WTC11 (cell line): ENCODE measurements around the gene SMAD7. TPM values are rescaled to one million over a fixed set of nuclear protein-coding genes. Genes with fewer than 3 reads are reported as not detected.

ENCODE experiments used
- ATAC-seq: fragments of 200-7000 bp; cut with Tn5 transposase; 2 replicates; pipeline ENCODE4 v1.10.0; 2021; ENCODE audit warnings: mild to moderate bottlenecking, moderate library complexity
- CTCF ChIA-PET: fragments of 300-600 bp; sonication (Branson Sonifier 250); formaldehyde crosslinking; loops from one replicate; lab custom pipeline; 2021; ENCODE audit warnings: antibody characterized with exemption; lab: Charles Lee
- POLR2A ChIA-PET: fragments of 350-600 bp; sonication (Branson Sonifier 250); formaldehyde crosslinking; loops from one replicate; lab custom pipeline; 2021; ENCODE audit warnings: antibody characterized with exemption; lab: Charles Lee
- DNase-seq: peaks from one replicate; pipeline ENCODE4 v3.0.0; 2021; ENCODE audit warnings: low spot score
- H3K27ac Mint-ChIP-seq: 2 replicates; pipeline ENCODE4 v1.8.0; 2021; ENCODE audit warnings: mixed read lengths
- H3K27me3 Mint-ChIP-seq: 2 replicates; pipeline ENCODE4 v1.8.0; 2021; ENCODE audit warnings: low read depth, mild to moderate bottlenecking, moderate library complexity, mixed read lengths
- H3K36me3 Mint-ChIP-seq: 2 replicates; pipeline ENCODE4 v1.8.0; 2021; ENCODE audit warnings: mixed read lengths
- H3K4me1 Mint-ChIP-seq: 2 replicates; pipeline ENCODE4 v1.8.0; 2022; ENCODE audit warnings: mixed read lengths
- H3K4me3 Mint-ChIP-seq: 2 replicates; pipeline ENCODE4 v1.8.0; 2021; ENCODE audit warnings: mild to moderate bottlenecking, moderate library complexity, mixed read lengths
- H3K9me3 Mint-ChIP-seq: 2 replicates; pipeline ENCODE4 v1.8.0; 2021; ENCODE audit warnings: mixed read lengths
- ARID4B ChIP-seq: sonication (generic); formaldehyde crosslinking; IDR thresholded peaks from 2 replicates; pipeline ENCODE4 v1.8.0; 2023; ENCODE audit warnings: missing genetic modification reagents, mild to moderate bottlenecking, borderline replicate concordance
- ATF6 ChIP-seq: sonication (generic); formaldehyde crosslinking; IDR thresholded peaks from 2 replicates; pipeline ENCODE4 v1.8.1; 2023; ENCODE audit warnings: mild to moderate bottlenecking, missing genetic modification reagents
- CBFB ChIP-seq: sonication (generic); formaldehyde crosslinking; IDR thresholded peaks from 2 replicates; pipeline ENCODE4 v1.8.1; 2022; ENCODE audit warnings: mild to moderate bottlenecking, low read depth, missing genetic modification reagents
- CREM ChIP-seq: sonication (generic); formaldehyde crosslinking; IDR thresholded peaks from 2 replicates; pipeline ENCODE4 v1.8.1; 2022; ENCODE audit warnings: mild to moderate bottlenecking, missing genetic modification reagents, moderate library complexity
- EMX1 ChIP-seq: fragments of 250-450 bp; sonication (Bioruptor Pico); IDR thresholded peaks from 2 replicates; pipeline ENCODE4 v1.8.0; 2021; ENCODE audit warnings: mild to moderate bottlenecking
- GABPB1 ChIP-seq: sonication (generic); formaldehyde crosslinking; IDR thresholded peaks from 2 replicates; pipeline ENCODE4 v1.8.1; 2023; ENCODE audit warnings: mild to moderate bottlenecking, missing genetic modification reagents
- HMGA2 ChIP-seq: fragments of 250-450 bp; sonication (Bioruptor Pico); IDR thresholded peaks from 2 replicates; pipeline ENCODE4 v1.4.0; 2021; ENCODE audit warnings: mild to moderate bottlenecking, moderate library complexity
- JAZF1 ChIP-seq: fragments of 250-450 bp; sonication (Bioruptor Pico); IDR thresholded peaks from 2 replicates; pipeline ENCODE4 v1.9.0; 2021; ENCODE audit warnings: moderate library complexity, mild to moderate bottlenecking, inconsistent platforms
- JUN ChIP-seq: sonication (generic); formaldehyde crosslinking; IDR thresholded peaks from 2 replicates; pipeline ENCODE4 v1.8.0; 2023; ENCODE audit warnings: mild to moderate bottlenecking, missing genetic modification reagents
- MAX ChIP-seq: sonication (generic); formaldehyde crosslinking; IDR thresholded peaks from 2 replicates; pipeline ENCODE4 v1.8.0; 2022; ENCODE audit warnings: mild to moderate bottlenecking, missing genetic modification reagents
- OVOL2 ChIP-seq: fragments of 250-450 bp; sonication (Bioruptor Pico); IDR thresholded peaks from 2 replicates; pipeline ENCODE4 v1.9.0; 2021; ENCODE audit warnings: mild to moderate bottlenecking, borderline replicate concordance
- RELA ChIP-seq: sonication (generic); formaldehyde crosslinking; IDR thresholded peaks from 2 replicates; pipeline ENCODE4 v1.8.1; 2022; ENCODE audit warnings: missing genetic modification reagents, mild to moderate bottlenecking, borderline replicate concordance
- TCF7 ChIP-seq: sonication (generic); formaldehyde crosslinking; IDR thresholded peaks from 2 replicates; pipeline ENCODE4 v1.8.0; 2022; ENCODE audit warnings: mild to moderate bottlenecking, low read depth, missing genetic modification reagents, moderate library complexity
- TEAD1 ChIP-seq: sonication (generic); formaldehyde crosslinking; IDR thresholded peaks from 2 replicates; pipeline ENCODE4 v1.8.0; 2022; ENCODE audit warnings: mild to moderate bottlenecking, missing genetic modification reagents
- ZNF138 ChIP-seq: sonication (generic); formaldehyde crosslinking; conservative IDR thresholded peaks from 2 replicates; pipeline ENCODE4 v1.8.1; 2022; ENCODE audit warnings: mild to moderate bottlenecking, moderate library complexity, missing genetic modification reagents
- total RNA-seq: library from RNA; stranded (reverse); gene quantifications from 3 replicates; pipeline ENCODE4 v1.2.3, GENCODE V29; 2021
- TF ChIP-seq, protein P1 (sequence below): sonication (generic); formaldehyde crosslinking; conservative IDR thresholded peaks from 2 replicates; pipeline ENCODE4 v1.8.1; 2023; ENCODE audit warnings: mild to moderate bottlenecking, low read depth, missing genetic modification reagents, moderate library complexity

The SMAD7 gene
- total RNA-seq, 1 experiment from 2014 or later, result 44.7 TPM

- TF ChIP-seq ATF6 (CRISPR knock-in tag), result no peak
- TF ChIP-seq, protein P1, sequence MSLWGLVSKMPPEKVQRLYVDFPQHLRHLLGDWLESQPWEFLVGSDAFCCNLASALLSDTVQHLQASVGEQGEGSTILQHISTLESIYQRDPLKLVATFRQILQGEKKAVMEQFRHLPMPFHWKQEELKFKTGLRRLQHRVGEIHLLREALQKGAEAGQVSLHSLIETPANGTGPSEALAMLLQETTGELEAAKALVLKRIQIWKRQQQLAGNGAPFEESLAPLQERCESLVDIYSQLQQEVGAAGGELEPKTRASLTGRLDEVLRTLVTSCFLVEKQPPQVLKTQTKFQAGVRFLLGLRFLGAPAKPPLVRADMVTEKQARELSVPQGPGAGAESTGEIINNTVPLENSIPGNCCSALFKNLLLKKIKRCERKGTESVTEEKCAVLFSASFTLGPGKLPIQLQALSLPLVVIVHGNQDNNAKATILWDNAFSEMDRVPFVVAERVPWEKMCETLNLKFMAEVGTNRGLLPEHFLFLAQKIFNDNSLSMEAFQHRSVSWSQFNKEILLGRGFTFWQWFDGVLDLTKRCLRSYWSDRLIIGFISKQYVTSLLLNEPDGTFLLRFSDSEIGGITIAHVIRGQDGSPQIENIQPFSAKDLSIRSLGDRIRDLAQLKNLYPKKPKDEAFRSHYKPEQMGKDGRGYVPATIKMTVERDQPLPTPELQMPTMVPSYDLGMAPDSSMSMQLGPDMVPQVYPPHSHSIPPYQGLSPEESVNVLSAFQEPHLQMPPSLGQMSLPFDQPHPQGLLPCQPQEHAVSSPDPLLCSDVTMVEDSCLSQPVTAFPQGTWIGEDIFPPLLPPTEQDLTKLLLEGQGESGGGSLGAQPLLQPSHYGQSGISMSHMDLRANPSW (CRISPR knock-in tag), result no peak
- no peak for TF ChIP-seq RELA (CRISPR knock-in tag)
- no peak for TF ChIP-seq JAZF1 (CRISPR knock-in tag)
- no peak for TF ChIP-seq TEAD1 (CRISPR knock-in tag)
- TF ChIP-seq CBFB (CRISPR knock-in tag), result no peak
- no peak for TF ChIP-seq GABPB1 (CRISPR knock-in tag)
These were observed 38.8 kb upstream of the SMAD7 start (continued) for GRCh38 chr18:48989304-48990303.

DNA sequence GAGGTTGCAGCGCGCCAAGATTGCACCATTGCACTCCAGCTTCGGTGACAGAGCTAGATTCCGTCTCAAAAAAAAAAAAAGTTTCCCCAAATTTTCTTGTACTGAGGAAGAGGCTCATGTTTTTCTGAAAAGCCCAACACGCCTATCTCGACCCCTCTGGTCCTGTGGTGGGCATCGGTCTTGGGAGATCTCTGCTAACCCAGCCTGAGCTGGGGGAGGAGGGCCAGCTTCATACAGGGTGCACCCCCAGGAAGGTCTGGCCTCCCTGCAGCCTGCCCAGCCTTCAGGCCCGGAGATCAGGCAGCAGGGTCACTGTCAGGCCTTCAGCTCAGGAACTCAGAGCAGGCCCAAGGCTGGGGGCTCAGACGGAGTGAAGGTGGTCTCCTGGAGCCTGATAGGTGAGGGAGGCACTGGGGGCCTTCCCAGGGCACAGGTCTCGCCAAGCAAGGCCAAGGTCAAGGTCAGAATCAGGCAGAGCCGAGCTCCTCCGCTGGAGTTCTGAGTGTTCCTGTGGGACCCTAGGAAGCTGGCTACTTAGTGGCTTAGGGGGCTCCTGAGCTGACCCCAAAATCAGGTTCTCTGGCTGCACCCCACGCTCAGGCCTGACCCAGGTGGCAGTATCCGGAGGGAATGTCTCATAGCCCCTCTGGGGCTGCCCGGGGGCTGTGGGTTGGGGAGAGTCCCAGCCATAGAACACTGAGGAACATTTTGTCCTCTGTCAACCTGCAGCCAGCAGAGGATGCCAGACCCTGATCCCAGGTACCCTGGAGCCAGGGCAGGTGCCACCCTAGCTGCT is 37.9 kb upstream of the SMAD7 start:
- Mint-ChIP-seq H3K9me3 (no peaks in the 10 kb centered on the region), H3K27me3 (peaks cover 3% of the 10 kb centered on the region; the same call in 1 of the 2 replicates), H3K4me1 (peaks cover 23% of the 10 kb centered on the region), H3K4me3 (no peak overlapping the region), H3K27ac (no peak overlapping the region), H3K36me3 (no peaks in the 10 kb centered on the region)
- ChIA-PET POLR2A (interaction anchor here (0.9 kb wide), 1 partner anchor 37 kb away, joined by 5 read pairs; no protein-coding TSS in a partner anchor), CTCF (interaction anchor here (0.6 to 1.5 kb wide), 3 partner anchors 9 to 269 kb away, joined by 3 to 4 read pairs (median 3); no protein-coding TSS in a partner anchor)
- DNase-seq, result no peak
- no peak for ATAC-seq
- no peak for TF ChIP-seq EMX1
- TF ChIP-seq MAX (CRISPR knock-in tag), result no peak

- Mint-ChIP-seq H3K4me1 (peaks cover 27% of the 10 kb centered on the region), H3K4me3 (no peak overlapping the region), H3K9me3 (no peaks in the 10 kb centered on the region), H3K27ac (no peak overlapping the region; the same call in 1 of the 2 replicates), H3K27me3 (no peaks in the 10 kb centered on the region), H3K36me3 (no peaks in the 10 kb centered on the region)
- no peak for DNase-seq
- ATAC-seq, result no peak
- ChIA-PET CTCF (interaction anchor here (0.6 to 1.5 kb wide), 4 partner anchors 10 to 475 kb away, joined by 3 to 4 read pairs (median 4); no protein-coding TSS in a partner anchor), POLR2A (no interaction called here)
- TF ChIP-seq HMGA2 (CRISPR knock-in tag) (no peak), ZNF138 (CRISPR knock-in tag) (no peak), TCF7 (CRISPR knock-in tag) (no peak), CREM (CRISPR knock-in tag) (no peak), OVOL2 (CRISPR knock-in tag) (no peak), ARID4B (CRISPR knock-in tag) (no peak), JUN (CRISPR knock-in tag) (no peak)
These were observed 37.1 kb upstream of the SMAD7 start for GRCh38 chr18:48987821-48988220.
